ENCODE measurements around the gene TXNRD2. TPM values are rescaled to one million over a fixed set of nuclear protein-coding genes. Genes with fewer than 3 reads are reported as not detected.

Gene TXNRD2
- total RNA-seq, 1 experiment from 2014 or later = 23.0 TPM

GRCh38 chr22:19962909-19963806, 21.5 kb upstream of the TXNRD2 start:
- H3F3A ChIP-seq (ENCODE audit: low read length, unreplicated experiment) = no peaks in the 10 kb centered on the region
- H3K9ac ChIP-seq (ENCODE audit: low read length) = peak overlapping the region; percentile 78
- H3K4me3 ChIP-seq (ENCODE audit: low read length) = peak overlapping the region; percentile 67
- H3K4me1 ChIP-seq (ENCODE audit: insufficient read depth, low read length) = peaks cover 21% of the 10 kb centered on the region
- ATAC-seq (peak; percentile 86), DNase-seq (peak; percentile 92)
- no peak overlapping the region for H2AFZ ChIP-seq (ENCODE audit: low read length)
- no peaks in the 10 kb centered on the region; the same call in 1 of the 2 replicates for H3K36me3 ChIP-seq (ENCODE audit: low read depth, low read length)
- peak overlapping the region; percentile 92 for H3K4me2 ChIP-seq (ENCODE audit: low read length)
- TSS peak; percentile 16 for BruUV-seq (replicated peaks)
- POLR2A ChIA-PET (ENCODE audit: unreplicated experiment) = interaction anchor here (0.6 kb wide), 1 partner anchor 21 kb away, joined by 7 read pairs; no protein-coding TSS in a partner anchor
- H3K9me2 ChIP-seq (replicated peaks; ENCODE audit: low read length) = no peaks in the 10 kb centered on the region
- TF ChIP-seq CTCF (conservative IDR thresholded peaks at IDR 0.05; ENCODE audit: low read depth, low read length) (no peak), EZH2 (IDR thresholded peaks at IDR 0.05; ENCODE audit: low read length, unreplicated experiment) (no peak), EZH2phosphoT487 (IDR thresholded peaks at IDR 0.05; ENCODE audit: borderline replicate concordance, low read length) (no peak)
- no peaks in the 10 kb centered on the region for H3K9me3 ChIP-seq (ENCODE audit: low read length)
- H3K27ac ChIP-seq (ENCODE audit: low read length) = peak overlapping the region; percentile 83
- H4K20me1 ChIP-seq (ENCODE audit: low read length) = no peaks in the 10 kb centered on the region
- H3K79me2 ChIP-seq (ENCODE audit: low read length) = peaks cover 10% of the 10 kb centered on the region
- CTCF ChIA-PET = interaction anchor here (0.6 kb wide), 4 partner anchors 9 to 170 kb away, joined by 3 to 9 read pairs (median 5); no protein-coding TSS in a partner anchor
- intact Hi-C loops (cut with micrococcal nuclease) = loop anchor here (2.0 kb wide), 1 partner anchor 52 kb away; no protein-coding TSS in a partner anchor
- no peaks in the 10 kb centered on the region for H3K27me3 ChIP-seq (ENCODE audit: low read length)

DNA sequence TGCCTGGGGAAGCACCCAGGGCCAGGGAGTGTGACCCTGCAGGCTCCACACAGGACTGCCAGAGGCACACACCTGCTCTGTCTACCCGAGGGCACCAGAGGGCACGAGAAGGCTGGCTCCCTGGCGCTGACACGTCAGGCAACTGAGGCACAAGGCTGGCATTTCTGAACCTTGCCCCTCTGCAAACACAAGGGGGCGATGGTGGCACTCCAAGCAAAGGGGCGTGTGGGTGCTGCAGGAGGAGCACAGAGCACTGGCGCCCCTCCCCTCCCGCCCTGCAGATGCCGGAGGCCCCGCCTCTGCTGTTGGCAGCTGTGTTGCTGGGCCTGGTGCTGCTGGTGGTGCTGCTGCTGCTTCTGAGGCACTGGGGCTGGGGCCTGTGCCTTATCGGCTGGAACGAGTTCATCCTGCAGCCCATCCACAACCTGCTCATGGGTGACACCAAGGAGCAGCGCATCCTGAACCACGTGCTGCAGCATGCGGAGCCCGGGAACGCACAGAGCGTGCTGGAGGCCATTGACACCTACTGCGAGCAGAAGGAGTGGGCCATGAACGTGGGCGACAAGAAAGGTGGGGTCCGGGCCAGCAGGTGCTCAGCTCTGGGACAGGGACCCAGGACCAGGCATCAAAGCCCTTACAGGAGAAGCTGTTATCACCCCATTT, 20.8 kb upstream of the TXNRD2 start:
- H3K4me3 ChIP-seq (ENCODE audit: low read length) = peak overlapping the region; percentile 67
- CTCF ChIA-PET = interaction anchor here (0.6 kb wide), 3 partner anchors 9 to 169 kb away, joined by 3 to 9 read pairs (median 5); no protein-coding TSS in a partner anchor
- ATAC-seq = peak; percentile 86
- BruUV-seq (replicated peaks) = no TSS peak
- peak overlapping the region; percentile 83 for H3K27ac ChIP-seq (ENCODE audit: low read length)
- no peak overlapping the region for H2AFZ ChIP-seq (ENCODE audit: low read length)
- DNase-seq = peak; percentile 84
- H3K27me3 ChIP-seq (ENCODE audit: low read length) = no peaks in the 10 kb centered on the region
- no peaks in the 10 kb centered on the region for H3K9me3 ChIP-seq (ENCODE audit: low read length)
- no peaks in the 10 kb centered on the region for H4K20me1 ChIP-seq (ENCODE audit: low read length)
- H3K9me2 ChIP-seq (replicated peaks; ENCODE audit: low read length) = no peaks in the 10 kb centered on the region
- intact Hi-C loops (cut with micrococcal nuclease) = loop anchor here (2.0 kb wide), 1 partner anchor 52 kb away; no protein-coding TSS in a partner anchor
- peak overlapping the region; percentile 78 for H3K9ac ChIP-seq (ENCODE audit: low read length)
- TF ChIP-seq EZH2 (IDR thresholded peaks at IDR 0.05; ENCODE audit: low read length, unreplicated experiment) (no peak), CTCF (conservative IDR thresholded peaks at IDR 0.05; ENCODE audit: low read depth, low read length) (peak; percentile 59)
- H3F3A ChIP-seq (ENCODE audit: low read length, unreplicated experiment) = no peaks in the 10 kb centered on the region
- peak overlapping the region; percentile 92 for H3K4me2 ChIP-seq (ENCODE audit: low read length)
- no peaks in the 10 kb centered on the region; the same call in 1 of the 2 replicates for H3K36me3 ChIP-seq (ENCODE audit: low read depth, low read length)
- H3K4me1 ChIP-seq (ENCODE audit: insufficient read depth, low read length) = peaks cover 21% of the 10 kb centered on the region
- POLR2A ChIA-PET (ENCODE audit: unreplicated experiment) = interaction anchor here (0.6 kb wide), 1 partner anchor 22 kb away, joined by 7 read pairs; no protein-coding TSS in a partner anchor
- H3K79me2 ChIP-seq (ENCODE audit: low read length) = peaks cover 10% of the 10 kb centered on the region

Measured in PC-3 (cell line).